GM12878 (cell line): Measurements from ENCODE around the gene CHERP. TPM values are rescaled to one million over a fixed set of nuclear protein-coding genes. Genes with fewer than 3 reads are reported as not detected.

Source experiments
- BCLAF1 ChIP-seq: fragments of 450-650 bp; IDR thresholded peaks from 2 replicates; pipeline ENCODE4 v1.6.1; 2017; ENCODE audit warnings: antibody characterized with exemption, mild to moderate bottlenecking, moderate library complexity
- CHD2 ChIP-seq: IDR thresholded peaks from 2 replicates; pipeline ENCODE4 v1.6.1; 2011; ENCODE audit warnings: low read depth, low read length, improper control_type of control experiment, borderline replicate concordance
- IKZF2 ChIP-seq, 2 experiments: fragments of 450-650 bp; IDR thresholded peaks; 2 replicates each; pipeline ENCODE4 v1.6.1; 2017; ENCODE audit warnings: mild to moderate bottlenecking in 2 of 2, moderate library complexity in 2 of 2
- IRF5 ChIP-seq: fragments of 450-650 bp; IDR thresholded peaks from 2 replicates; pipeline ENCODE4 v1.6.1; 2017; ENCODE audit warnings: borderline replicate concordance
- NFYB ChIP-seq: IDR thresholded peaks from 2 replicates; pipeline ENCODE4 v1.6.1; 2011; ENCODE audit warnings: low read depth, mild to moderate bottlenecking, low read length, improper control_type of control experiment, moderate library complexity; ENCODE audit not compliant: insufficient read depth
- RELA ChIP-seq: fragments of 450-650 bp; IDR thresholded peaks from 2 replicates; pipeline ENCODE4 v1.8.0; 2014; ENCODE audit warnings: borderline replicate concordance; ENCODE audit not compliant: partially characterized antibody
- SUZ12 ChIP-seq: fragments of 200-600 bp; sonication (generic); IDR thresholded peaks from one replicate; pipeline ENCODE4 v1.6.1; 2018; ENCODE audit warnings: antibody characterized with exemption, mild to moderate bottlenecking; ENCODE audit not compliant: unreplicated experiment
- TAF1 ChIP-seq: IDR thresholded peaks from 2 replicates; pipeline ENCODE4 v1.6.1; 2011; ENCODE audit warnings: mild to moderate bottlenecking, low read depth, low read length, borderline replicate concordance
- TCF3 ChIP-seq: IDR thresholded peaks from 2 replicates; pipeline ENCODE4 v1.6.1; 2012; ENCODE audit warnings: low read depth, mild to moderate bottlenecking, low read length, borderline replicate concordance; ENCODE audit not compliant: insufficient read depth
- polyA plus RNA-seq, 11 experiments: library from polyadenylated mRNA; depleted of rRNA in 4 of 11; unstranded in 6 of 11; stranded (reverse) in 5 of 11; fragments of >200 nt; fragmentation: Nextera tagmentation in 4 of 11; fragmentation: Illumina TruSeq in 1 of 11; extraction: Ambion mirVana in 4 of 11; extraction: Trizol in 1 of 11; gene quantifications; 1 replicate in 1 of 11; 2 replicates in 10 of 11; pipeline versions ENCODE4 v1.2.1 to v1.2.3, GENCODE V29; 2011 to 2016; ENCODE audit warnings: inconsistent platforms in 2 of 11, missing spikeins in 2 of 11, low read depth in 1 of 11
- total RNA-seq, 4 experiments: library from RNA; depleted of rRNA in 3 of 4; stranded (reverse); fragments of >200 nt in 3 of 4; fragmentation: Illumina TruSeq in 1 of 4; extraction: Trizol in 1 of 4; gene quantifications; 2 replicates each; pipeline versions ENCODE4 v1.2.1 to v1.2.3, GENCODE V29; 2013 to 2021

The CHERP gene
- total and polyA plus RNA-seq, 10 of the 15 experiments (the other 5 are each of a cell fraction or from before 2014, with no cell fraction given): 0.66 to 65.3 (median 12.2) TPM

- TF ChIP-seq BCLAF1 (no peak), CHD2 (no peak), TCF3 (no peak), SUZ12 (no peak), IRF5 (no peak), RELA (no peak), NFYB (no peak), IKZF2 (IDR thresholded peaks at IDR 0.05) (no peak), TAF1 (no peak)
These were observed 27.5 kb upstream of the CHERP start (continued) for GRCh38 chr19:16569609-16570320.
